GM06990 (cell line): ENCODE results near the gene HS6ST3.

ENCODE experiments used
- DNase-seq: peaks from one replicate; pipeline ENCODE4 v3.0.0-alpha.2; 2011; ENCODE audit not compliant: insufficient read length; ENCODE audit errors: extremely low read depth
- H3K27me3 ChIP-seq: replicated peaks from 2 replicates; pipeline ENCODE4 v1.6.0; 2011; ENCODE audit warnings: low read length; ENCODE audit not compliant: control insufficient read depth, insufficient read depth
- H3K36me3 ChIP-seq: 2 replicates; pipeline ENCODE4 v1.5.1; 2011; ENCODE audit warnings: low read length; ENCODE audit not compliant: control insufficient read depth, insufficient read depth
- H3K4me3 ChIP-seq: replicated peaks from 2 replicates; pipeline ENCODE4 v1.5.1; 2011; ENCODE audit warnings: low read depth, mild to moderate bottlenecking, control low read depth, low read length
- CTCF ChIP-seq: IDR thresholded peaks from 2 replicates; pipeline ENCODE4 v1.5.1; 2011; ENCODE audit warnings: low read length, control low read depth, mild to moderate bottlenecking, inconsistent platforms; ENCODE audit not compliant: insufficient read depth, poor library complexity, severe bottlenecking

The HS6ST3 gene

DNA sequence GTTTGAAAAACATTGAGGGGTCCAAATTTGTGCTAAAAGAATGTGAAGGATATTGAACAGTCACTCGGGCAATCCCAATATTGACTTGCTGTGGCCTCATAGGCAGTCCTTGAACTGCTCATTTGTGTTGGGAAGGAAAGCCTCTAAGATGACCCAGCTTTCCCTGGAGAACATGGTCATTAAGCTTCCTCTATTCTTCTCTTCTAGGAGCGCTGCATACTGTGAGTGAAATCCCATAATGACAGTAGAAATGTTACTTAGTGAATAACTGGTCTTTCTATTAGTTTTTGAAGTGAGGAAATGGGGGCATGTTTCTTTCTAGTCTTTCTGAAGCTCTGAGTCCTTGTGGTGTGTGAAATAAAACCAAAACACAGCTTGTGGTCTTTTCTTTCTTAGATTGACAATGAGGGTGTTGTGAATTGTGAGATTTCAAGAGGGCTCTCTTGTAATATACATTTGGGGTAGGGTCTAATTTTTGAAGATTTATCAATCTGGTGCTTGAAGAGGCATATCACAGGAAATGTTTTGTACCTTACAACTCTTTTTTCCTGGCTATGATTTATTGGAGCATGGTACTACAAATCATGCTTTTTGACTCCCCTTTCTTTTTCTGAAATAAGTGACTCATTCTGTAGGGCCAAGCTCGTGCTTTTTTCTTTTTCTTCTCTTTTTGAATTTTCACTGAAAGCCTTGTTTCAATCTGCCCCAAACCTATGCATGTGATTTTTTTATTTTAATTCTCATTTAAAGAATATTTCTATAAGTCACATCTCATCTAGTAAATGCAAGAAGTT, 653.6 kb downstream of the HS6ST3 start:
- H3K36me3 ChIP-seq = no peaks in the 10 kb centered on the region
- H3K4me3 ChIP-seq = no peak overlapping the region
- no peak for DNase-seq
- H3K27me3 ChIP-seq = no peaks in the 10 kb centered on the region
- no peak for TF ChIP-seq CTCF

DNA sequence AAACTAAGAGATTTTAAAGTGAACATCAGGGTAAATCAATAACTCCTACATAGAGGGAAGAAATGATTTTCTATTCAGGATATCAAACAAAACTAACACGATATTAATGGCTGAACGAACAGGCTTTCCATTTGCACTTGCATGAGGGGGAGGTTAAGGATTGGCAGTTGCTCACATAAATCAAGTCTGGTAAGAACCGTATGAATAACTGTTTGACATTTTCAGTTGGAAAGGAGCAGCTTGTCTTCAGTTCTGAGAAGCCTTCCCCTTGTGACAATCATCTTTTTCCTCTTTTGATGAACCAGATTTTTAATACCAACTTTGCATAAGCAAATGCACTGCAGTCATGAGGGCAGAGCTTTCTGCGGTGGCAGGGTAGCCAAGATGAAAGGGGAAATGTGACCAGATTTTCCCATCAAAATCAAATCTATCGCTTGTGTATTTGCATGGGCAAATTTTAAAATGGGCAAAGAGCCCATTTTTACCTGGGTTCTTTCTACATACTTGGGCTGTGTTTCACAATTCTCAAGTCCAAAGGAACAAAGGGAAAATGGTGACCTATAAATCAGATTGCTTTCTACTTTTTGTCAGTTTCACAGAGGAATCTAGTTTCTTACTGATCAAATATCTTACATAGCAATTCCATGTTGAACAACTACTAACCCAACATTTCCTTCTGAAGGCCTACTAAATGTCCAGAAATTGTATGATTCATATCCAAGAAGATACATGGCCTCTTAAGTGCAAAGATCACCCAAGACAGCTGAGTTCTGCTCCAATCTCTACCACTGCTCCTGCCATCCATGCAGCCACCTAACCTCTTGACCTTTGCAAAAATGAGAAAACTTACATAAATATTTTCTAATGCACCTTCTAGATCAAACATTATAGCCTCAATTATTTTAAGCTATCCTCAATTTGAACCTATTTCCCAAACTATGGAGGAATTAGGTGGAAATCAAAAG, 654.7 kb downstream of the HS6ST3 start:
- no peaks in the 10 kb centered on the region for H3K36me3 ChIP-seq
- TF ChIP-seq CTCF = no peak
- no peak for DNase-seq

GRCh38 chr13:96746886-96747285, 657.0 kb downstream of the HS6ST3 start:
- no peak overlapping the region for H3K4me3 ChIP-seq
- no peak for TF ChIP-seq CTCF
- H3K36me3 ChIP-seq = no peaks in the 10 kb centered on the region
- DNase-seq = no peak
- no peaks in the 10 kb centered on the region for H3K27me3 ChIP-seq

More for the DNA sequence above, 654.7 kb downstream of the HS6ST3 start:
- no peak overlapping the region for H3K4me3 ChIP-seq
- no peaks in the 10 kb centered on the region for H3K27me3 ChIP-seq

DNA sequence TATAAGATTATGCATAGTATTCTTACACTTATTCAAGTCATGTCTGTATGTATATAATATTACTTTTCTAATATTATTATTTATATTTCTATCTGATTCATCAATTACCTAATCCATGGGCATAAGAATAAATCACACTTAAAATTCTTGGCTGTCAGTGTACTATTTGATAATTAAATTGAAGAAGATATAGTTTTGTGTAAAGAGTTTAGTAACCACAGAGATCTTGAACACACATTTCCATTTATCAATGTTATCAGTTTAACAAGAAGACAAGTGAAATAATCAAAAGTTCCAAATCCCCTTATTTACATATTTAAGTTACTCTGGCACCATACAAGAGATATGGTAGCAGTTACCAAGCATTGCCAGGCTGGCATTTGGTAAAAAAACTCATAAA, 659.9 kb downstream of the HS6ST3 start:
- DNase-seq = no peak
- H3K4me3 ChIP-seq = no peak overlapping the region
- H3K36me3 ChIP-seq = no peaks in the 10 kb centered on the region
- H3K27me3 ChIP-seq = no peaks in the 10 kb centered on the region
- TF ChIP-seq CTCF = no peak

DNA sequence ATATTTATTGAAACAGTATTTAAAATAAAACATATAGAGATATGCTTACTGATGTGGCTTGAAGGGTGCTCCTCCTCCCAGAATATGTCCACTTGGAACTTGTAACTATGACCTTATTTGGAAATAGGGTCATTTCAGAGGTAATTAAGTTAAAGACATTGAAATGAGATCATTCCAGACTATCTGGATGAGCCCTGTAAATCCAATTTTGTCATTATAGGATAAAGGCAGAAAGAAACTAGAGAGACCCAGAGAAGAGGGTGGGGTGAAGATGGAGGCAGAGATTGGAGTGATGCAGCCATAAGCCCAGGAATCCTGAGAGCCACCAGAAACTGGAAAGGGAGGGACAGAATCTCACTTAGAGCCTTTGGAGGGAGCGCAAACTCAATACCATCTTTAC, 661.2 kb downstream of the HS6ST3 start:
- Histone ChIP-seq H3K36me3 (no peaks in the 10 kb centered on the region), H3K4me3 (no peak overlapping the region), H3K27me3 (no peaks in the 10 kb centered on the region)
- DNase-seq = no peak
- no peak for TF ChIP-seq CTCF
